Measurements from ENCODE around the gene ACSF3. TPM values are rescaled to one million over a fixed set of nuclear protein-coding genes. Genes with fewer than 3 reads are reported as not detected.

Gene ACSF3
- total RNA-seq, 2 experiments from 2014 or later: 44.4 to 45.3 TPM

GRCh38 chr16:89051521-89052166 is 42.0 kb upstream of the ACSF3 start:
- POLR2A ChIA-PET: no interaction called here
- Mint-ChIP-seq H3K4me3 (no peak overlapping the region), H3K9me3 (no peaks in the 10 kb centered on the region), H3K27me3 (no peaks in the 10 kb centered on the region), H3K4me1 (peaks cover 2% of the 10 kb centered on the region), H3K36me3 (ENCODE audit: low read depth) (no peaks in the 10 kb centered on the region), H3K27ac (no peak overlapping the region)
- CTCF ChIA-PET: interaction anchor here (0.5 kb wide), 1 partner anchor 30 kb away, joined by 4 read pairs; no protein-coding TSS in a partner anchor
- DNase-seq: no peak

GRCh38 chr16:89052191-89052889 is 41.3 kb upstream of the ACSF3 start:
- no peaks in the 10 kb centered on the region for H3K9me3 Mint-ChIP-seq
- POLR2A ChIA-PET: no interaction called here
- H3K27me3 Mint-ChIP-seq: no peaks in the 10 kb centered on the region
- CTCF ChIA-PET: no interaction called here
- H3K4me1 Mint-ChIP-seq: no peaks in the 10 kb centered on the region
- no peak overlapping the region for H3K27ac Mint-ChIP-seq
- H3K36me3 Mint-ChIP-seq (ENCODE audit: low read depth): no peaks in the 10 kb centered on the region
- H3K4me3 Mint-ChIP-seq: peak overlapping the region; percentile 45
- no peak for DNase-seq

- H3K27ac Mint-ChIP-seq: no peak overlapping the region
- H3K4me1 Mint-ChIP-seq: no peaks in the 10 kb centered on the region
Observed at GRCh38 chr16:89052890-89053724, 40.5 kb upstream of the ACSF3 start.

GRCh38 chr16:89053725-89054029 is 40.0 kb upstream of the ACSF3 start:
- no peak overlapping the region for H3K4me3 Mint-ChIP-seq
- no peaks in the 10 kb centered on the region for H3K9me3 Mint-ChIP-seq
- ChIA-PET CTCF (no interaction called here), POLR2A (no interaction called here)
- H3K4me1 Mint-ChIP-seq: no peaks in the 10 kb centered on the region
- H3K27me3 Mint-ChIP-seq: no peaks in the 10 kb centered on the region
- DNase-seq: no peak
- H3K36me3 Mint-ChIP-seq (ENCODE audit: low read depth): no peaks in the 10 kb centered on the region
- H3K27ac Mint-ChIP-seq: no peak overlapping the region

More at GRCh38 chr16:89052890-89053724, 40.5 kb upstream of the ACSF3 start:
- H3K36me3 Mint-ChIP-seq (ENCODE audit: low read depth): no peaks in the 10 kb centered on the region
- no peaks in the 10 kb centered on the region for H3K27me3 Mint-ChIP-seq
- DNase-seq: no peak
- H3K9me3 Mint-ChIP-seq: no peaks in the 10 kb centered on the region
- ChIA-PET POLR2A (no interaction called here), CTCF (no interaction called here)
- peak overlapping the region; percentile 45 for H3K4me3 Mint-ChIP-seq

GRCh38 chr16:89054261-89054661 is 39.4 kb upstream of the ACSF3 start:
- Mint-ChIP-seq H3K4me3 (no peak overlapping the region), H3K36me3 (ENCODE audit: low read depth) (no peaks in the 10 kb centered on the region), H3K4me1 (no peaks in the 10 kb centered on the region), H3K9me3 (no peaks in the 10 kb centered on the region), H3K27me3 (no peaks in the 10 kb centered on the region), H3K27ac (no peak overlapping the region)
- no peak for DNase-seq
- ChIA-PET POLR2A (no interaction called here), CTCF (no interaction called here)

GRCh38 chr16:89054714-89055113 is 38.9 kb upstream of the ACSF3 start:
- POLR2A ChIA-PET: no interaction called here
- no peaks in the 10 kb centered on the region for H3K36me3 Mint-ChIP-seq (ENCODE audit: low read depth)
- no peak overlapping the region for H3K27ac Mint-ChIP-seq
- H3K9me3 Mint-ChIP-seq: no peaks in the 10 kb centered on the region
- no peak for DNase-seq
- no peaks in the 10 kb centered on the region for H3K27me3 Mint-ChIP-seq
- CTCF ChIA-PET: no interaction called here
- no peaks in the 10 kb centered on the region for H3K4me1 Mint-ChIP-seq
- no peak overlapping the region for H3K4me3 Mint-ChIP-seq

GRCh38 chr16:89055313-89055712 is 38.3 kb upstream of the ACSF3 start:
- no peak for DNase-seq
- no peaks in the 10 kb centered on the region for H3K36me3 Mint-ChIP-seq (ENCODE audit: low read depth)
- H3K27me3 Mint-ChIP-seq: no peaks in the 10 kb centered on the region
- ChIA-PET POLR2A (no interaction called here), CTCF (no interaction called here)
- no peaks in the 10 kb centered on the region for H3K4me1 Mint-ChIP-seq
- no peaks in the 10 kb centered on the region for H3K9me3 Mint-ChIP-seq
- no peak overlapping the region for H3K27ac Mint-ChIP-seq
- H3K4me3 Mint-ChIP-seq: no peak overlapping the region

GRCh38 chr16:89055894-89056555 is 37.6 kb upstream of the ACSF3 start:
- Mint-ChIP-seq H3K27ac (no peak overlapping the region), H3K36me3 (ENCODE audit: low read depth) (no peaks in the 10 kb centered on the region), H3K9me3 (no peaks in the 10 kb centered on the region), H3K4me1 (no peaks in the 10 kb centered on the region), H3K27me3 (no peaks in the 10 kb centered on the region), H3K4me3 (no peak overlapping the region)
- no peak for DNase-seq
- ChIA-PET POLR2A (no interaction called here), CTCF (no interaction called here)

- H3K27me3 Mint-ChIP-seq: no peaks in the 10 kb centered on the region
- no peak overlapping the region for H3K27ac Mint-ChIP-seq
- H3K36me3 Mint-ChIP-seq (ENCODE audit: low read depth): no peaks in the 10 kb centered on the region
- no peak overlapping the region for H3K4me3 Mint-ChIP-seq
- no peak for DNase-seq
- CTCF ChIA-PET: no interaction called here
- H3K4me1 Mint-ChIP-seq: no peaks in the 10 kb centered on the region
- H3K9me3 Mint-ChIP-seq: no peaks in the 10 kb centered on the region
- POLR2A ChIA-PET: no interaction called here
Observed at GRCh38 chr16:89056592-89056991, 37.1 kb upstream of the ACSF3 start.

GRCh38 chr16:89057738-89058137 is 35.9 kb upstream of the ACSF3 start:
- no peaks in the 10 kb centered on the region for H3K27me3 Mint-ChIP-seq
- H3K36me3 Mint-ChIP-seq (ENCODE audit: low read depth): no peaks in the 10 kb centered on the region
- no peak for DNase-seq
- ChIA-PET POLR2A (no interaction called here), CTCF (no interaction called here)
- no peak overlapping the region for H3K27ac Mint-ChIP-seq
- H3K9me3 Mint-ChIP-seq: no peaks in the 10 kb centered on the region
- no peaks in the 10 kb centered on the region for H3K4me1 Mint-ChIP-seq
- no peak overlapping the region for H3K4me3 Mint-ChIP-seq

GRCh38 chr16:89058812-89059211 is 34.8 kb upstream of the ACSF3 start:
- H3K27me3 Mint-ChIP-seq: no peaks in the 10 kb centered on the region
- DNase-seq: no peak
- no peak overlapping the region for H3K4me3 Mint-ChIP-seq
- POLR2A ChIA-PET: no interaction called here
- no peaks in the 10 kb centered on the region for H3K9me3 Mint-ChIP-seq
- CTCF ChIA-PET: no interaction called here
- no peaks in the 10 kb centered on the region for H3K4me1 Mint-ChIP-seq
- no peak overlapping the region for H3K27ac Mint-ChIP-seq
- no peaks in the 10 kb centered on the region for H3K36me3 Mint-ChIP-seq (ENCODE audit: low read depth)

GRCh38 chr16:89060207-89060794 is 33.4 kb upstream of the ACSF3 start:
- Mint-ChIP-seq H3K4me3 (no peak overlapping the region), H3K27ac (no peak overlapping the region), H3K36me3 (ENCODE audit: low read depth) (no peaks in the 10 kb centered on the region), H3K4me1 (no peaks in the 10 kb centered on the region), H3K27me3 (no peaks in the 10 kb centered on the region), H3K9me3 (no peaks in the 10 kb centered on the region)
- no peak for DNase-seq
- CTCF ChIA-PET: no interaction called here
- POLR2A ChIA-PET: no interaction called here

GRCh38 chr16:89061086-89061485 is 32.6 kb upstream of the ACSF3 start:
- Mint-ChIP-seq H3K4me1 (no peaks in the 10 kb centered on the region), H3K27ac (no peak overlapping the region), H3K36me3 (ENCODE audit: low read depth) (no peaks in the 10 kb centered on the region), H3K9me3 (no peaks in the 10 kb centered on the region), H3K27me3 (no peaks in the 10 kb centered on the region), H3K4me3 (no peak overlapping the region)
- ChIA-PET CTCF (no interaction called here), POLR2A (interaction anchor here (0.6 kb wide), 1 partner anchor 360 kb away, joined by 3 read pairs; no protein-coding TSS in a partner anchor)
- DNase-seq: no peak
